Activated CD4-positive, alpha-beta T cell treated with anti-CD3 and anti-CD28 coated beads, Interleukin-2, amount 10 ng/mL, durations not matched to agents 7 days and 5 days (primary cell): Measurements from ENCODE around the gene NELL2. TPM values are rescaled to one million over a fixed set of nuclear protein-coding genes. Genes with fewer than 3 reads are reported as not detected.
"Not testable (repeated sequence)": the region's sequence is repeated elsewhere in the genome, so short reads cannot be mapped to it uniquely, and the experiment has no call there.

ENCODE experiments used
- CTCF ChIA-PET: fragments of 350-600 bp; sonication (Branson Sonifier 250); formaldehyde crosslinking; loops from one replicate; lab custom pipeline; 2021; ENCODE audit warnings: antibody characterized with exemption; lab: Charles Lee
- POLR2A ChIA-PET: fragments of 350-600 bp; sonication (Branson Sonifier 250); formaldehyde crosslinking; loops from one replicate; lab custom pipeline; 2021; ENCODE audit warnings: antibody characterized with exemption; lab: Charles Lee
- DNase-seq: peaks from one replicate; pipeline ENCODE4 v3.0.0-alpha.2; 2020
- H3K27ac Mint-ChIP-seq: one replicate; pipeline ENCODE4 v1.8.0; 2021; ENCODE audit warnings: mild to moderate bottlenecking, moderate library complexity, mixed read lengths
- H3K27me3 Mint-ChIP-seq: one replicate; pipeline ENCODE4 v1.8.0; 2021; ENCODE audit warnings: mixed read lengths
- H3K36me3 Mint-ChIP-seq: one replicate; pipeline ENCODE4 v1.8.0; 2021; ENCODE audit warnings: low read depth, mixed read lengths
- H3K4me1 Mint-ChIP-seq: one replicate; pipeline ENCODE4 v1.8.0; 2021; ENCODE audit warnings: mixed read lengths
- H3K4me3 Mint-ChIP-seq: one replicate; pipeline ENCODE4 v1.8.0; 2021; ENCODE audit warnings: mild to moderate bottlenecking, moderate library complexity, mixed read lengths
- H3K9me3 Mint-ChIP-seq: one replicate; pipeline ENCODE4 v1.8.0; 2021; ENCODE audit warnings: mixed read lengths
- total RNA-seq, 2 experiments: library from RNA; stranded (reverse); gene quantifications; one replicate each; pipeline ENCODE4 v1.2.3, GENCODE V29; 2021

NELL2 gene
- total RNA-seq, 2 experiments from 2014 or later, result 43.6 to 55.1 TPM

GRCh38 chr12:44763021-44763420 is 113.1 kb downstream of the NELL2 start:
- Mint-ChIP-seq H3K27ac (no peak overlapping the region), H3K36me3 (peaks cover 5% of the 10 kb centered on the region), H3K27me3 (no peaks in the 10 kb centered on the region), H3K4me1 (no peaks in the 10 kb centered on the region), H3K4me3 (no peak overlapping the region), H3K9me3 (no peaks in the 10 kb centered on the region)
- ChIA-PET CTCF (no interaction called here), POLR2A (no interaction called here)
- no peak for DNase-seq

GRCh38 chr12:44759289-44759688 is 116.8 kb downstream of the NELL2 start:
- CTCF ChIA-PET, result interaction anchor here (0.5 kb wide), 1 partner anchor 842 kb away, joined by 3 read pairs; no protein-coding TSS in a partner anchor
- Mint-ChIP-seq H3K4me1 (no peaks in the 10 kb centered on the region), H3K9me3 (no peaks in the 10 kb centered on the region), H3K27me3 (no peaks in the 10 kb centered on the region), H3K27ac (no peak overlapping the region), H3K36me3 (peaks cover 8% of the 10 kb centered on the region), H3K4me3 (no peak overlapping the region)
- POLR2A ChIA-PET, result no interaction called here
- DNase-seq, result no peak

DNA sequence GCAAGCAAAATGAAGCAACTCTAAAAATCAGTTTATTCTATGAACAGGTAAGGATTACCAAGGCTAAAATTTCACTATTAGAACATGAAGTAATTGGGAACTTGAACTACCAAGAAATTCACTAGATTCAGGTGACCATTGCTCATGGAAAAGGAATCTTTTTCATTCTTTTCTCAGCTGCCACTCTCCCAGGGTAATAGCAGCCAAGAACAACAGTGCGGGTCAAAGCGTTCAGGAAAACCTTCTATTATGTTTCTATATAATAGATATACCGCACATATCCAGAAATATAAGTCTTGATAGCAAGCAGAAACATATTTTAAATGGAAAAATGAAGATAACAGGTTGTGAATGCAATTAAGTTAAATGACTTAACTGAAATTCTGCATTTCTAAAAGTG is 125.6 kb downstream of the NELL2 start:
- POLR2A ChIA-PET, result no interaction called here
- CTCF ChIA-PET, result no interaction called here

DNA sequence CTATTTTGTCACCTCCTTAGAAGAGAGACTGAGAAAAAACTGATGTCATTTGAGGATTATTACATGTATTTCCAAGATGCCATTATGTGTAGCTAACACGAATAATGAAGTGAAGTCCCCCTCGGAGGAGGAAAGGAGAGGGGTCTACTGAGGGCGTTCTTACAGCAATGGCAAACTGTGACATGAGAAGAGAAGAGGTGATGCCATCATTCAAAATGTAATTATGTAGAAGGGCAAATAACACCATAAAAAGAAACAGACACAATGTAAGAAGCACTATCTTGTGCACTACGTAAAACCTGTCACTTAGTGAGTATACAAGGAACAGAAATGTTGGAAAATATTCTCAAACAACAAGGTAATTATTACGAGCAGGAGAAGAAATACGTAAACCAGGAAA is 126.5 kb downstream of the NELL2 start:
- ChIA-PET POLR2A (no interaction called here), CTCF (no interaction called here)
- H3K4me3 Mint-ChIP-seq, result no peak overlapping the region
- H3K36me3 Mint-ChIP-seq, result no peaks in the 10 kb centered on the region
- no peak overlapping the region for H3K27ac Mint-ChIP-seq
- H3K9me3 Mint-ChIP-seq, result no peaks in the 10 kb centered on the region
- no peaks in the 10 kb centered on the region for H3K27me3 Mint-ChIP-seq
- no peaks in the 10 kb centered on the region for H3K4me1 Mint-ChIP-seq
- no peak for DNase-seq

More for the DNA sequence above, 125.6 kb downstream of the NELL2 start:
- H3K9me3 Mint-ChIP-seq, result no peaks in the 10 kb centered on the region
- H3K4me3 Mint-ChIP-seq, result no peak overlapping the region
- no peaks in the 10 kb centered on the region for H3K27me3 Mint-ChIP-seq
- no peak for DNase-seq
- H3K36me3 Mint-ChIP-seq, result no peaks in the 10 kb centered on the region
- H3K4me1 Mint-ChIP-seq, result no peaks in the 10 kb centered on the region
- no peak overlapping the region for H3K27ac Mint-ChIP-seq

- Mint-ChIP-seq H3K36me3 (no peaks in the 10 kb centered on the region), H3K27ac (no peak overlapping the region), H3K4me3 (no peak overlapping the region), H3K27me3 (no peaks in the 10 kb centered on the region), H3K4me1 (no peaks in the 10 kb centered on the region), H3K9me3 (no peaks in the 10 kb centered on the region)
- ChIA-PET CTCF (no interaction called here), POLR2A (no interaction called here)
- DNase-seq, result no peak
Observed at GRCh38 chr12:44748950-44749468, 127.1 kb downstream of the NELL2 start.

DNA sequence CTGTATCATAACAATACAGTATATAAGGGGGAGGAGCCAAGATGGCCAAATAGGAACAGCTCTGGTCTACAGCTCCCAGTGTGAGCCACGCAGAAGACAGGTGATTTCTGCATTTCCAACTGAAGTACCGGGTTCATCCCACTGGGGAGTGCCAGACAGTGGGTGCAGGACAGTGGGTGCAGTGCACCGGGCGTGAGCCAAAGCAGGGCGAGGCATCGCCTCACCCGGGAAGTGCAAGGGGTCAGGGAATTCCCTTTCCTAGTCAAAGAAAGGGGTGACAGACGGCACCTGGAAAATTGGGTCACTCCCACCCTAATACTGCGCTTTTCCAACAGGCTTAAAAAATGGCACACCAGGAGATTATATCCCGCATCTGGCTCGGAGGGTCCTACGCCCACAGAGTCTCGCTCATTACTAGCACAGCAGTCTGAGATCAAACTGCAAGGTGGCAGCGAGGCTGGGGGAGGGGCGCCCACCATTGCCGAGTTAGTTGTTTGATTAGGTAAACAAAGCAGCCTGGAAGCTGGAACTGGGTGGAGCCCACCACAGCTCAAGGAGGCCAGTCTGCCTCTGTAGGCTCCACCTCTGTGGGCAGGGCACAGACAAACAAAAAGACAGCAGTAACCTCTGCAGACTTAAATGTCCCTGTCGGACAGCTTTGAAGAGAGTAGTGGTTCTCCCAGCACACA is 134.7 kb downstream of the NELL2 start:
- H3K4me1 Mint-ChIP-seq, DNase-seq, H3K9me3 Mint-ChIP-seq, H3K27ac Mint-ChIP-seq, CTCF ChIA-PET, POLR2A ChIA-PET, H3K27me3 Mint-ChIP-seq, H3K4me3 Mint-ChIP-seq: not testable (repeated sequence)
- H3K36me3 Mint-ChIP-seq, result peaks cover 11% of the 10 kb centered on the region

DNA sequence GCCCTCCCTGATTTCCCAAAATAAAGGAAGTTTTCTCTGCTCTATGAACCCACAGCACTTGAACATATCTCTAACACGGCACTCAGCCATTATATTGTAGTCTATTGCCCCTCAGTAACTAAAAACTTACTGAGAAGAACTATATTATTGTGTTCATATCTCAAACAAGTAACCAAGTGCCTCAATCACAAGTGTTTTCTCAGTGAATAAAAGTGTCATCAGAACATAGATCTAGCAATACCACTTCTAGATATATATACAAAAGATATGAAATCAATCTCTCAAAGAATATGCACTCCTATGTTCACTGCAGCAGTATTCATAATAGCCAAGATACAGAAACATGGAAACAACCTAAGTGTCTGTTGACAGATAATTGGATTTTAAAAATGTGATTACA is 138.1 kb downstream of the NELL2 start:
- Mint-ChIP-seq H3K4me1 (no peaks in the 10 kb centered on the region), H3K4me3 (no peak overlapping the region), H3K27me3 (no peaks in the 10 kb centered on the region), H3K27ac (no peak overlapping the region), H3K9me3 (peaks cover 9% of the 10 kb centered on the region), H3K36me3 (peaks cover 11% of the 10 kb centered on the region)
- POLR2A ChIA-PET, result no interaction called here
- CTCF ChIA-PET, result no interaction called here
- no peak for DNase-seq

DNA sequence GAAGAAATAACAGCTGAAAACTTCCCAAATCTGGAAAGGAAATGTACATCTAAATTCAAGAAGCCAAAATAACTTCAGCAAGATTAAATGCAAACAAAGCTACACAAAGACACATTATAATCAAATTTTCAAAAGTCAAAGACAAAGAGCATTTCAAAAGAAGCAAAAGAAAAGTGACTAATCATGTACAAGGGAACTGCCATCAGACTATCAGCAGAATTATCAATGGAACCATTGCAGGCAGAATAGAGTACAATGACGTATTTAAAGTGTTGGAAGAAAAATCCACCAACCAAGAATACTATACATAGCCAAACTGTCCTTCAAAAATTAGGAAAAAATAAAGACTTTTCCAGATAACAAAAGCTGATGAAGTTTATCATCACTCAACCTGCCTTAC is 147.5 kb downstream of the NELL2 start:
- CTCF ChIA-PET, result no interaction called here
- Mint-ChIP-seq H3K4me1 (no peaks in the 10 kb centered on the region), H3K27me3 (no peaks in the 10 kb centered on the region), H3K9me3 (peaks cover 27% of the 10 kb centered on the region), H3K4me3 (no peak overlapping the region), H3K27ac (no peak overlapping the region), H3K36me3 (peaks cover 16% of the 10 kb centered on the region)
- POLR2A ChIA-PET, result no interaction called here
- no peak for DNase-seq

DNA sequence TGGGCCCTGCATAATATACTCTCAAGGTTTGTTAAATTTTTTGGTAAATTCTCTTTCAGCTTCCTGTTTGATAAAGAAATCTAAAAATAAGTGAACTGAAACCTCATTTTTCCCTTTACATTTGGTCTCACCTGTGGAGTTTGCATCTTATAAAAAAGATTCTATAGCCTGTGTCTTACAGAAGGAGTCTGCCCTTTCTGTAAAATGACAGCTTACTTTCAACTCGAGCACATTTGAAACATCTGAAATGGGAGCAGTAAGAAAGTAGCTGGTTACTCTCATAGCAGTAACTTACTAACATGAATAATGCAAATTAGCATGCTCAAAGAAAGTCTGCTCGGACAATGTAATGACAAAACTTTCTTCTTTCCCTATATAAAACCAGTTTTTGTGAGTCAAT is 155.8 kb downstream of the NELL2 start:
- ChIA-PET CTCF (no interaction called here), POLR2A (no interaction called here)
- no peaks in the 10 kb centered on the region for H3K27me3 Mint-ChIP-seq
- peaks cover 4% of the 10 kb centered on the region for H3K9me3 Mint-ChIP-seq
- no peak for DNase-seq
- no peak overlapping the region for H3K27ac Mint-ChIP-seq
- H3K4me3 Mint-ChIP-seq, result no peak overlapping the region
- peaks cover 6% of the 10 kb centered on the region for H3K36me3 Mint-ChIP-seq
- H3K4me1 Mint-ChIP-seq, result peaks cover 3% of the 10 kb centered on the region

GRCh38 chr12:44717612-44718011 is 158.5 kb downstream of the NELL2 start:
- no peak overlapping the region for H3K4me3 Mint-ChIP-seq
- no peaks in the 10 kb centered on the region for H3K27me3 Mint-ChIP-seq
- DNase-seq, result no peak
- no peak overlapping the region for H3K27ac Mint-ChIP-seq
- peaks cover 3% of the 10 kb centered on the region for H3K36me3 Mint-ChIP-seq
- CTCF ChIA-PET, result interaction anchor here (0.6 kb wide), 1 partner anchor 570 kb away, joined by 3 read pairs; no protein-coding TSS in a partner anchor
- POLR2A ChIA-PET, result no interaction called here
- no peaks in the 10 kb centered on the region for H3K9me3 Mint-ChIP-seq
- H3K4me1 Mint-ChIP-seq, result peaks cover 3% of the 10 kb centered on the region

- POLR2A ChIA-PET, result no interaction called here
- Mint-ChIP-seq H3K27me3 (no peaks in the 10 kb centered on the region), H3K4me3 (no peak overlapping the region), H3K27ac (no peak overlapping the region), H3K36me3 (peaks cover under 1% of the 10 kb centered on the region), H3K9me3 (no peaks in the 10 kb centered on the region), H3K4me1 (peaks cover 3% of the 10 kb centered on the region)
- DNase-seq, result no peak
- CTCF ChIA-PET, result no interaction called here
Observed at GRCh38 chr12:44716711-44717110, 159.4 kb downstream of the NELL2 start.

DNA sequence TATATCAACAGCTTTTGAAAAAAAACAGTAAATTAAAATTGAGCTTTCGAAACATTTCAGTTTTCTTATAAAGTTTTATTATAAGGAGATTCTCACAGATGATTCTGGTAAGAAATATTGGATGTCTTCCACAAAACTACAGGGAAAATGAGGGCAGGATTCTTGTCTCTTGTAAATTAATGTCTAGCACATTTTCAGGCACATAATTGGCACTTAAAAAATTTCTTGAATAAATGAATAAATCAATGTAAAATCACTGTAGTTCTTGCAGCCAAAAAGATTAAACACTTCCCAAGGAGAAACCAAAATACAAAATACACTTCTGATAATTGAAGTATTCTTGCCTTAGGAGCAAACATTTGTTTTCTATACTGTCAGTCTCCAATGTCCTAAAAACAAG is 164.4 kb downstream of the NELL2 start:
- H3K36me3 Mint-ChIP-seq, result peaks cover 3% of the 10 kb centered on the region
- POLR2A ChIA-PET, result no interaction called here
- no peak overlapping the region for H3K27ac Mint-ChIP-seq
- H3K27me3 Mint-ChIP-seq, result no peaks in the 10 kb centered on the region
- no peaks in the 10 kb centered on the region for H3K9me3 Mint-ChIP-seq
- H3K4me1 Mint-ChIP-seq, result no peaks in the 10 kb centered on the region
- CTCF ChIA-PET, result no interaction called here
- no peak overlapping the region for H3K4me3 Mint-ChIP-seq
- DNase-seq, result no peak

- no peak overlapping the region for H3K27ac Mint-ChIP-seq
- CTCF ChIA-PET, result no interaction called here
- peaks cover 3% of the 10 kb centered on the region for H3K36me3 Mint-ChIP-seq
- no peak overlapping the region for H3K4me3 Mint-ChIP-seq
- no peaks in the 10 kb centered on the region for H3K27me3 Mint-ChIP-seq
- no peak for DNase-seq
- POLR2A ChIA-PET, result no interaction called here
- no peaks in the 10 kb centered on the region for H3K9me3 Mint-ChIP-seq
- H3K4me1 Mint-ChIP-seq, result no peaks in the 10 kb centered on the region
Observed at GRCh38 chr12:44709166-44709565, 166.9 kb downstream of the NELL2 start.

- POLR2A ChIA-PET, result no interaction called here
- Mint-ChIP-seq H3K4me3 (no peak overlapping the region), H3K9me3 (no peaks in the 10 kb centered on the region), H3K27me3 (no peaks in the 10 kb centered on the region), H3K36me3 (peaks cover 3% of the 10 kb centered on the region), H3K27ac (no peak overlapping the region), H3K4me1 (no peaks in the 10 kb centered on the region)
- CTCF ChIA-PET, result no interaction called here
- no peak for DNase-seq
Observed at GRCh38 chr12:44708218-44708617, 167.9 kb downstream of the NELL2 start.
